GM12878 (cell line): ENCODE data around the gene LMF1. TPM values are rescaled to one million over a fixed set of nuclear protein-coding genes. Genes with fewer than 3 reads are reported as not detected.

Source experiments
- ATAC-seq: fragments of 200-7000 bp; cut with Tn5 transposase; 3 replicates; pipeline ENCODE4 v1.9.1; 2020; ENCODE audit warnings: mild to moderate bottlenecking, moderate library complexity
- BruUV-seq: library from RNA; stranded (reverse); fragments of 400-500 nt; replicated peaks from 2 replicates; lab custom pipeline; 2021; lab: Mats Ljungman, UMichigan
- CTCF ChIA-PET: fragments of 300-600 bp; sonication (Branson Sonifier 250); formaldehyde crosslinking; extraction: SDS; loops from one replicate; lab custom pipeline; 2021; ENCODE audit warnings: inconsistent platforms; lab: Yijun Ruan, JAX
- POLR2A ChIA-PET: fragments of 350-600 bp; formaldehyde crosslinking; extraction: SDS; loops from one replicate; lab custom pipeline; 2021; ENCODE audit warnings: inconsistent platforms; lab: Charles Lee
- RAD21 ChIA-PET: fragments of 300-600 bp; sonication (Branson Sonifier 250); formaldehyde crosslinking; loops from one replicate; lab custom pipeline; 2023; ENCODE audit warnings: antibody characterized with exemption; ENCODE audit not compliant: unreplicated experiment; lab: Charles Lee
- SMC1A ChIA-PET: fragments of 300-600 bp; sonication (Branson Sonifier 250); formaldehyde crosslinking; loops from one replicate; lab custom pipeline; 2023; ENCODE audit not compliant: unreplicated experiment, uncharacterized antibody; lab: Charles Lee
- DNase-seq: peaks from one replicate; pipeline ENCODE4 v3.0.0-alpha.2; 2011; ENCODE audit warnings: low read depth, low spot score
- FAIRE-seq: peaks from 3 replicates; lab custom pipeline; 2011; peaks lifted over from hg19 to GRCh38; lab: Jason Lieb, UNC
- H2AFZ ChIP-seq: 2 replicates; pipeline ENCODE4 v1.6.0; 2011; ENCODE audit warnings: low read depth, low read length, control low read depth; ENCODE audit not compliant: control insufficient read depth
- H3K27ac ChIP-seq: 2 replicates; pipeline ENCODE4 v1.5.1; 2011; ENCODE audit warnings: control low read depth; ENCODE audit not compliant: control insufficient read depth, insufficient read depth
- H3K27me3 ChIP-seq, 2 experiments: replicated peaks in 1 of 2; 2 replicates each; pipeline versions ENCODE4 v1.6.0 to v1.6.1; 2011; ENCODE audit warnings: low read length in 1 of 2; ENCODE audit not compliant: control insufficient read depth in 2 of 2, insufficient read depth in 2 of 2
- H3K36me3 ChIP-seq, 2 experiments: 2 replicates each; pipeline ENCODE4 v1.5.1; 2011; ENCODE audit warnings: low read length in 1 of 2; ENCODE audit not compliant: control insufficient read depth in 2 of 2, insufficient read depth in 2 of 2
- H3K4me1 ChIP-seq: 2 replicates; pipeline ENCODE4 v1.6.1; 2011; ENCODE audit warnings: mild to moderate bottlenecking, low read length, moderate library complexity, mixed read lengths; ENCODE audit not compliant: control insufficient read depth, insufficient read depth
- H3K4me2 ChIP-seq: 2 replicates; pipeline ENCODE4 v1.6.0; 2011; ENCODE audit warnings: control low read depth; ENCODE audit not compliant: control insufficient read depth, insufficient read depth
- H3K4me3 ChIP-seq: fragments of 200-600 bp; sonication (generic); 2 replicates; pipeline ENCODE4 v1.5.1; 2016
- H3K79me2 ChIP-seq: 2 replicates; pipeline ENCODE4 v1.6.0; 2011; ENCODE audit warnings: low read length; ENCODE audit not compliant: control insufficient read depth, insufficient read depth
- H3K9ac ChIP-seq: 2 replicates; pipeline ENCODE4 v1.8.0; 2011; ENCODE audit warnings: low read length, control low read depth, mixed read lengths; ENCODE audit not compliant: control insufficient read depth, insufficient read depth
- H3K9me3 ChIP-seq: replicated peaks from 3 replicates; pipeline ENCODE4 v1.5.1; 2011; ENCODE audit warnings: mild to moderate bottlenecking, low read length; ENCODE audit not compliant: control insufficient read depth, insufficient read depth
- H4K20me1 ChIP-seq: 2 replicates; pipeline ENCODE4 v1.6.0; 2011; ENCODE audit not compliant: control insufficient read depth, insufficient read depth
- CTCF ChIP-seq, 3 experiments: IDR thresholded peaks in 2 of 3; conservative IDR thresholded peaks in 1 of 3; 2 replicates each; pipeline ENCODE4 v1.5.1; 2011; ENCODE audit warnings: low read depth in 3 of 3, low read length in 3 of 3, mild to moderate bottlenecking in 3 of 3, control low read depth in 2 of 3, moderate library complexity in 2 of 3, inconsistent platforms in 1 of 3, mixed read lengths in 1 of 3; ENCODE audit not compliant: control insufficient read depth in 2 of 3, insufficient read depth in 1 of 3; ENCODE audit errors: extremely low read depth in 1 of 3
- EGR1 ChIP-seq, 2 experiments: IDR thresholded peaks; 1 replicate in 1 of 2; 2 replicates in 1 of 2; pipeline ENCODE4 v1.6.1; 2011 to 2012; ENCODE audit warnings: low read depth in 2 of 2, low read length in 2 of 2, borderline replicate concordance in 1 of 2, mild to moderate bottlenecking in 1 of 2, moderate library complexity in 1 of 2
- GATAD2B ChIP-seq: fragments of 450-650 bp; conservative IDR thresholded peaks from 2 replicates; pipeline ENCODE4 v1.6.1; 2017; ENCODE audit warnings: low read depth, mild to moderate bottlenecking, moderate library complexity
- HDAC6 ChIP-seq: fragments of 200-600 bp; sonication (generic); IDR thresholded peaks from one replicate; pipeline ENCODE4 v1.8.0; 2017; ENCODE audit warnings: antibody characterized with exemption; ENCODE audit not compliant: unreplicated experiment
- HSF1 ChIP-seq: fragments of 150-350 bp; IDR thresholded peaks from 2 replicates; pipeline ENCODE4 v1.6.1; 2014; ENCODE audit warnings: mild to moderate bottlenecking, low read depth, low read length
- IRF3 ChIP-seq: fragments of 450-650 bp; IDR thresholded peaks from 2 replicates; pipeline ENCODE4 v1.6.1; 2014; ENCODE audit warnings: mild to moderate bottlenecking
- NBN ChIP-seq: fragments of 450-650 bp; IDR thresholded peaks from 2 replicates; pipeline ENCODE4 v1.6.1; 2016
- SPI1 ChIP-seq: IDR thresholded peaks from 2 replicates; pipeline ENCODE4 v1.6.1; 2011; ENCODE audit warnings: low read depth, mild to moderate bottlenecking, low read length, moderate library complexity, borderline replicate concordance; ENCODE audit not compliant: insufficient read depth
- YBX1 ChIP-seq: fragments of 450-650 bp; IDR thresholded peaks from 2 replicates; pipeline ENCODE4 v1.6.1; 2016; ENCODE audit warnings: antibody characterized with exemption
- ZBTB33 ChIP-seq: fragments of 450-650 bp; IDR thresholded peaks from 2 replicates; pipeline ENCODE4 v1.6.1; 2017; ENCODE audit warnings: mild to moderate bottlenecking
- ZNF207 ChIP-seq: fragments of 450-650 bp; IDR thresholded peaks from 2 replicates; pipeline ENCODE4 v1.6.1; 2014; ENCODE audit warnings: antibody characterized with exemption, mild to moderate bottlenecking, borderline replicate concordance
- WGBS: methylation state at CpG from one replicate; pipeline ENCODE4 v1.1.6; 2016; ENCODE audit warnings: low lambda C conversion rate; ENCODE audit not compliant: insufficient replicate concordance, insufficient coverage; ENCODE audit errors: missing lambda C conversion rate; 5-methylcytosine and 5-hydroxymethylcytosine counted together
- in situ Hi-C: fragments of 300-500 bp; cut with MboI; formaldehyde crosslinking; loops from 9 replicates; pipeline ENCODE4 v1.14.3; 2018; ENCODE audit warnings: mixed read lengths
- intact Hi-C: fragments of 100-400 bp; cut with micrococcal nuclease; formaldehyde crosslinking; loops from one replicate; pipeline ENCODE4 v1.14.2; 2022; ENCODE audit not compliant: unreplicated experiment
- polyA plus RNA-seq, 11 experiments: library from polyadenylated mRNA; depleted of rRNA in 4 of 11; unstranded in 6 of 11; stranded (reverse) in 5 of 11; fragments of >200 nt; fragmentation: Nextera tagmentation in 4 of 11; fragmentation: Illumina TruSeq in 1 of 11; extraction: Ambion mirVana in 4 of 11; extraction: Trizol in 1 of 11; gene quantifications; 1 replicate in 1 of 11; 2 replicates in 10 of 11; pipeline versions ENCODE4 v1.2.1 to v1.2.3, GENCODE V29; 2011 to 2016; ENCODE audit warnings: inconsistent platforms in 2 of 11, missing spikeins in 2 of 11, low read depth in 1 of 11
- total RNA-seq, 4 experiments: library from RNA; depleted of rRNA in 3 of 4; stranded (reverse); fragments of >200 nt in 3 of 4; fragmentation: Illumina TruSeq in 1 of 4; extraction: Trizol in 1 of 4; gene quantifications; 2 replicates each; pipeline versions ENCODE4 v1.2.1 to v1.2.3, GENCODE V29; 2013 to 2021
- TF ChIP-seq, protein P1 (sequence below): fragments of 450-650 bp; formaldehyde crosslinking; IDR thresholded peaks from 2 replicates; pipeline ENCODE4 v1.5.0; 2022; ENCODE audit warnings: mild to moderate bottlenecking, missing genetic modification characterization

Gene LMF1
- total and polyA plus RNA-seq, 10 of the 15 experiments (the other 5 are each of a cell fraction or from before 2014, with no cell fraction given): 0.18 to 3.2 (median 1.4) TPM; not detected in 1

GRCh38 chr16:924806-925205 lies 46.0 kb downstream of the LMF1 start (continued):
- TF ChIP-seq ZBTB33 (no peak), SPI1 (no peak), HSF1 (no peak), IRF3 (no peak), HDAC6 (no peak)

DNA sequence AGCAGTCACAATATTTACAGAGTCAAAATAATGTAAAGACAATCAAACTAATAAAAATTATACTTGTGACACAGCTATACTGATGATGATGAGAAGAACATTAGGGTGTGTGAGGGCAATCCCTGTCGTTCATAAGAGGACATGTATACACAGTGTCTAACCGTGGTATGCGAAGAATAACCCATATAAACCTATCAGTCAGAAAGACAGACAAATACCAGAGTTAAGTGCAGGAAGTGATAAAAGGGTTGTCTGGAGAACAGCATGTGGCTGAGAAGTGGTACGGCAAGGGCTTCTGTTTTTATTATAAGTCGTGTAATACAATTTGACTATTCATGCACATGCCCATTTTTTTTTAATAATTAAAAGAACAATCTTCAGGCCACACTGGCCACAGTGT lies 46.7 kb downstream of the LMF1 start:
- SMC1A ChIA-PET: no interaction called here
- intact Hi-C loops (no loop called here), in situ Hi-C loops (no loop called here)
- BruUV-seq: no TSS peak
- no peak overlapping the region for H2AFZ ChIP-seq
- H3K27me3 ChIP-seq: no peaks in the 10 kb centered on the region
- RAD21 ChIA-PET: no interaction called here
- H3K4me2 ChIP-seq: no peak overlapping the region
- H3K27ac ChIP-seq: no peak overlapping the region
- DNase-seq (no peak), ATAC-seq (no peak), FAIRE-seq (no peak)
- CTCF ChIA-PET: no interaction called here
- peaks cover 1% of the 10 kb centered on the region; the same call in 1 of the 3 replicates for H3K9me3 ChIP-seq
- no peak overlapping the region for H3K4me3 ChIP-seq
- no peaks in the 10 kb centered on the region for H3K4me1 ChIP-seq
- no peaks in the 10 kb centered on the region for H3K36me3 ChIP-seq
- POLR2A ChIA-PET: no interaction called here
- H4K20me1 ChIP-seq: no peaks in the 10 kb centered on the region
- 69% methylated on average over 5 of the region's 5 CpGs for WGBS
- no peak overlapping the region for H3K9ac ChIP-seq
- H3K79me2 ChIP-seq: no peaks in the 10 kb centered on the region
- no peak for TF ChIP-seq CTCF (IDR thresholded peaks at IDR 0.05 in 2 of 3, conservative IDR thresholded peaks at IDR 0.05 in 1 of 3; ENCODE audit: control insufficient read depth in 2 of 3, extremely low read depth in 1 of 3, insufficient read depth in 1 of 3, low read depth in 3 of 3, low read length in 3 of 3)
- TF ChIP-seq, protein P1, sequence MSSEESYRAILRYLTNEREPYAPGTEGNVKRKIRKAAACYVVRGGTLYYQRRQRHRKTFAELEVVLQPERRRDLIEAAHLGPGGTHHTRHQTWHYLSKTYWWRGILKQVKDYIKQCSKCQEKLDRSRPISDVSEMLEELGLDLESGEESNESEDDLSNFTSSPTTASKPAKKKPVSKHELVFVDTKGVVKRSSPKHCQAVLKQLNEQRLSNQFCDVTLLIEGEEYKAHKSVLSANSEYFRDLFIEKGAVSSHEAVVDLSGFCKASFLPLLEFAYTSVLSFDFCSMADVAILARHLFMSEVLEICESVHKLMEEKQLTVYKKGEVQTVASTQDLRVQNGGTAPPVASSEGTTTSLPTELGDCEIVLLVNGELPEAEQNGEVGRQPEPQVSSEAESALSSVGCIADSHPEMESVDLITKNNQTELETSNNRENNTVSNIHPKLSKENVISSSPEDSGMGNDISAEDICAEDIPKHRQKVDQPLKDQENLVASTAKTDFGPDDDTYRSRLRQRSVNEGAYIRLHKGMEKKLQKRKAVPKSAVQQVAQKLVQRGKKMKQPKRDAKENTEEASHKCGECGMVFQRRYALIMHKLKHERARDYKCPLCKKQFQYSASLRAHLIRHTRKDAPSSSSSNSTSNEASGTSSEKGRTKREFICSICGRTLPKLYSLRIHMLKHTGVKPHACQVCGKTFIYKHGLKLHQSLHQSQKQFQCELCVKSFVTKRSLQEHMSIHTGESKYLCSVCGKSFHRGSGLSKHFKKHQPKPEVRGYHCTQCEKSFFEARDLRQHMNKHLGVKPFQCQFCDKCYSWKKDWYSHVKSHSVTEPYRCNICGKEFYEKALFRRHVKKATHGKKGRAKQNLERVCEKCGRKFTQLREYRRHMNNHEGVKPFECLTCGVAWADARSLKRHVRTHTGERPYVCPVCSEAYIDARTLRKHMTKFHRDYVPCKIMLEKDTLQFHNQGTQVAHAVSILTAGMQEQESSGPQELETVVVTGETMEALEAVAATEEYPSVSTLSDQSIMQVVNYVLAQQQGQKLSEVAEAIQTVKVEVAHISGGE (CRISPR knock-in tag): no peak
- no peak for TF ChIP-seq YBX1
- no peak for TF ChIP-seq NBN
- TF ChIP-seq GATAD2B: no peak
- TF ChIP-seq EGR1 (IDR thresholded peaks at IDR 0.05; ENCODE audit: borderline replicate concordance in 1 of 2, low read depth in 2 of 2, low read length in 2 of 2): no peak
- TF ChIP-seq ZNF207: no peak
